ENCODE results near the gene LAMC3.

GRCh38 chr9:130988400-130988747 lies 20.6 kb upstream of the LAMC3 start:
- no peak for TF ChIP-seq ZFX (IDR thresholded peaks at IDR 0.05; ENCODE audit: borderline replicate concordance)
- TF ChIP-seq CTCF (IDR thresholded peaks at IDR 0.05), result no peak
